A549 (cell line): Measurements from ENCODE around the gene CELF1. TPM values are rescaled to one million over a fixed set of nuclear protein-coding genes. Genes with fewer than 3 reads are reported as not detected.

Source experiments
- ATAC-seq, 2 experiments: fragments of 200-7000 bp in 1 of 2; fragments of >200 bp in 1 of 2; cut with Nextera tagmentation in 1 of 2; cut with Tn5 transposase in 1 of 2; 3 replicates each; pipeline versions ENCODE4 v1.8.0 to v1.9.1; 2018 to 2020; ENCODE audit warnings: mild to moderate bottlenecking in 1 of 2, moderate library complexity in 1 of 2
- CTCF ChIA-PET: fragments of 300-600 bp; sonication (Branson Sonifier 250); formaldehyde crosslinking; extraction: SDS; loops from one replicate; lab custom pipeline; 2021; ENCODE audit warnings: antibody characterized with exemption, inconsistent platforms; lab: Yijun Ruan, JAX
- POLR2A ChIA-PET: fragments of 350-600 bp; formaldehyde crosslinking; extraction: SDS; loops from one replicate; lab custom pipeline; 2021; ENCODE audit warnings: antibody characterized with exemption, inconsistent platforms; lab: Yijun Ruan, JAX
- DNase-seq, 2 experiments: peaks; one replicate each; pipeline versions ENCODE4 v3.0.0 to v3.0.0-alpha.2; 2011 to 2016; ENCODE audit warnings: low read depth in 1 of 2, low spot score in 1 of 2
- FAIRE-seq: peaks from 2 replicates; lab custom pipeline; 2011; peaks lifted over from hg19 to GRCh38; lab: Jason Lieb, UNC
- H3K27ac ChIP-seq, 2 experiments: fragments of >200 bp; sonication (Bioruptor Twin); formaldehyde crosslinking; 3 replicates each; pipeline ENCODE4 v1.5.1; 2016 to 2017
- H3K4me1 ChIP-seq: fragments of >200 bp; sonication (Bioruptor Twin); formaldehyde crosslinking; 3 replicates; pipeline ENCODE4 v1.6.1; 2016
- H3K4me2 ChIP-seq: fragments of >200 bp; sonication (Bioruptor Twin); formaldehyde crosslinking; 3 replicates; pipeline ENCODE4 v1.6.1; 2016
- H3K4me3 ChIP-seq: fragments of >200 bp; sonication (Bioruptor Twin); formaldehyde crosslinking; 3 replicates; pipeline ENCODE4 v1.5.1; 2016
- H3K9me3 ChIP-seq: fragments of >200 bp; sonication (Bioruptor Twin); formaldehyde crosslinking; 3 replicates; pipeline ENCODE4 v1.6.1; 2016
- ATOH8 ChIP-seq: fragments of 250-450 bp; sonication (Bioruptor Pico); IDR thresholded peaks from 2 replicates; pipeline ENCODE4 v1.5.0; 2020; ENCODE audit warnings: low read depth, mild to moderate bottlenecking, moderate library complexity
- CBX8 ChIP-seq: fragments of 200-600 bp; sonication (generic); IDR thresholded peaks from 2 replicates; pipeline ENCODE4 v1.6.1; 2016
- CHD2 ChIP-seq: fragments of 150-350 bp; IDR thresholded peaks from 2 replicates; pipeline ENCODE4 v1.6.1; 2014; ENCODE audit warnings: low read length; ENCODE audit not compliant: partially characterized antibody
- CTCF ChIP-seq: fragments of >200 bp; sonication (Bioruptor Twin); formaldehyde crosslinking; IDR thresholded peaks from 3 replicates; pipeline ENCODE4 v1.5.1; 2016
- EP300 ChIP-seq, 2 experiments: fragments of >200 bp; sonication (Bioruptor Twin); formaldehyde crosslinking; IDR thresholded peaks; 2 replicates in 1 of 2; 3 replicates in 1 of 2; pipeline ENCODE4 v1.6.1; 2016 to 2017
- FOSL2 ChIP-seq, 2 experiments: fragments of 450-650 bp in 1 of 2; fragments of >200 bp in 1 of 2; sonication (Bioruptor Twin) in 1 of 2; formaldehyde crosslinking; IDR thresholded peaks; 2 replicates each; pipeline versions ENCODE4 v1.5.0 to v1.6.1; 2016 to 2020; ENCODE audit warnings: mild to moderate bottlenecking in 1 of 2, moderate library complexity in 1 of 2
- FOXS1 ChIP-seq: fragments of 250-450 bp; sonication (Bioruptor Pico); IDR thresholded peaks from 2 replicates; pipeline ENCODE4 v1.5.0; 2020; ENCODE audit warnings: mild to moderate bottlenecking, moderate library complexity
- HOXA7 ChIP-seq: fragments of 250-450 bp; sonication (Bioruptor Pico); IDR thresholded peaks from 2 replicates; pipeline ENCODE4 v1.5.0; 2020; ENCODE audit warnings: mild to moderate bottlenecking, moderate library complexity
- HOXB5 ChIP-seq: fragments of 250-450 bp; sonication (Bioruptor Pico); IDR thresholded peaks from 2 replicates; pipeline ENCODE4 v1.5.0; 2020; ENCODE audit warnings: mild to moderate bottlenecking, moderate library complexity
- MAZ ChIP-seq: fragments of 150-350 bp; IDR thresholded peaks from 2 replicates; pipeline ENCODE4 v1.6.1; 2014; ENCODE audit warnings: antibody characterized with exemption, low read depth, low read length, borderline replicate concordance
- NFE2L2 ChIP-seq: fragments of 150-350 bp; conservative IDR thresholded peaks from 2 replicates; pipeline ENCODE4 v1.6.1; 2014; ENCODE audit warnings: low read length
- RCOR1 ChIP-seq: fragments of 150-350 bp; IDR thresholded peaks from 2 replicates; pipeline ENCODE4 v1.6.1; 2014; ENCODE audit warnings: antibody characterized with exemption, low read length, low read depth
- REST ChIP-seq: fragments of 200-600 bp; sonication (generic); IDR thresholded peaks from 2 replicates; pipeline ENCODE4 v1.6.1; 2016; ENCODE audit warnings: antibody characterized with exemption, mild to moderate bottlenecking, moderate library complexity
- SREBF2 ChIP-seq: fragments of 450-650 bp; IDR thresholded peaks from 2 replicates; pipeline ENCODE4 v1.6.1; 2014; ENCODE audit warnings: mild to moderate bottlenecking, moderate library complexity
- TFCP2L1 ChIP-seq: fragments of 250-450 bp; sonication (Bioruptor Pico); IDR thresholded peaks from 2 replicates; pipeline ENCODE4 v1.5.0; 2021; ENCODE audit warnings: mild to moderate bottlenecking
- ZC3H11A ChIP-seq: fragments of 450-650 bp; IDR thresholded peaks from 2 replicates; pipeline ENCODE4 v1.6.1; 2014; ENCODE audit warnings: antibody characterized with exemption, mild to moderate bottlenecking
- ZSCAN20 ChIP-seq: fragments of 250-450 bp; sonication (Bioruptor Pico); IDR thresholded peaks from 2 replicates; pipeline ENCODE4 v1.8.0; 2022; ENCODE audit warnings: mild to moderate bottlenecking, moderate library complexity
- WGBS: methylation state at CpG from one replicate; pipeline ENCODE4 v1.1.6; 2017; ENCODE audit errors: missing lambda C conversion rate; 5-methylcytosine and 5-hydroxymethylcytosine counted together
- polyA plus RNA-seq, 4 experiments: library from polyadenylated mRNA; depleted of rRNA in 3 of 4; stranded (reverse); fragments of >200 nt; fragmentation: RNase III in 1 of 4; extraction: RNeasy Plus Mini Kit Qiagen cat#74134 plus additional on column Dnase treatment in 1 of 4; gene quantifications; 2 replicates in 3 of 4; 3 replicates in 1 of 4; pipeline ENCODE4 v1.2.3, GENCODE V29; 2011 to 2017
- TF ChIP-seq, protein P1 (sequence below): fragments of 150-350 bp; IDR thresholded peaks from 2 replicates; pipeline ENCODE4 v1.6.1; 2014; ENCODE audit warnings: low read depth, mild to moderate bottlenecking, low read length
- TF ChIP-seq, protein P2 (sequence below): fragments of 250-450 bp; sonication (Bioruptor Pico); IDR thresholded peaks from 2 replicates; pipeline ENCODE4 v1.5.0; 2021; ENCODE audit warnings: mild to moderate bottlenecking, moderate library complexity, borderline replicate concordance

The CELF1 gene
- polyA plus RNA-seq, 2 of the 4 experiments (the other 2 are of a cell fraction) = 53.8 to 138 TPM

- no peak overlapping the region for H3K4me3 ChIP-seq
- DNase-seq = no peak
- no peak overlapping the region for H3K4me2 ChIP-seq
- no peak for ATAC-seq
- no peak overlapping the region for H3K27ac ChIP-seq
- H3K9me3 ChIP-seq = no peaks in the 10 kb centered on the region
- FAIRE-seq = no peak
- TF ChIP-seq ATOH8 (no peak), TFCP2L1 (CRISPR knock-in tag) (no peak), MAZ (no peak), CBX8 (no peak), EP300 (IDR thresholded peaks at IDR 0.05) (no peak), CHD2 (no peak), CTCF (no peak), ZSCAN20 (CRISPR knock-in tag) (no peak), FOSL2 (IDR thresholded peaks at IDR 0.05) (no peak), FOSL2 (CRISPR knock-in tag; IDR thresholded peaks at IDR 0.05) (no peak), NFE2L2 (no peak), ZC3H11A (no peak), FOXS1 (CRISPR knock-in tag) (no peak), HOXB5 (CRISPR knock-in tag) (no peak), SREBF2 (no peak)
- H3K4me1 ChIP-seq = no peaks in the 10 kb centered on the region
- WGBS = 77% methylated on average over 8 of the region's 8 CpGs
- ChIA-PET POLR2A (no interaction called here), CTCF (interaction anchor here (0.7 to 1.6 kb wide), 3 partner anchors 22 to 79 kb away, joined by 3 to 4 read pairs (median 4); no protein-coding TSS in a partner anchor)
These were observed 103.4 kb downstream of the CELF1 start for GRCh38 chr11:47449541-47449940.

DNA sequence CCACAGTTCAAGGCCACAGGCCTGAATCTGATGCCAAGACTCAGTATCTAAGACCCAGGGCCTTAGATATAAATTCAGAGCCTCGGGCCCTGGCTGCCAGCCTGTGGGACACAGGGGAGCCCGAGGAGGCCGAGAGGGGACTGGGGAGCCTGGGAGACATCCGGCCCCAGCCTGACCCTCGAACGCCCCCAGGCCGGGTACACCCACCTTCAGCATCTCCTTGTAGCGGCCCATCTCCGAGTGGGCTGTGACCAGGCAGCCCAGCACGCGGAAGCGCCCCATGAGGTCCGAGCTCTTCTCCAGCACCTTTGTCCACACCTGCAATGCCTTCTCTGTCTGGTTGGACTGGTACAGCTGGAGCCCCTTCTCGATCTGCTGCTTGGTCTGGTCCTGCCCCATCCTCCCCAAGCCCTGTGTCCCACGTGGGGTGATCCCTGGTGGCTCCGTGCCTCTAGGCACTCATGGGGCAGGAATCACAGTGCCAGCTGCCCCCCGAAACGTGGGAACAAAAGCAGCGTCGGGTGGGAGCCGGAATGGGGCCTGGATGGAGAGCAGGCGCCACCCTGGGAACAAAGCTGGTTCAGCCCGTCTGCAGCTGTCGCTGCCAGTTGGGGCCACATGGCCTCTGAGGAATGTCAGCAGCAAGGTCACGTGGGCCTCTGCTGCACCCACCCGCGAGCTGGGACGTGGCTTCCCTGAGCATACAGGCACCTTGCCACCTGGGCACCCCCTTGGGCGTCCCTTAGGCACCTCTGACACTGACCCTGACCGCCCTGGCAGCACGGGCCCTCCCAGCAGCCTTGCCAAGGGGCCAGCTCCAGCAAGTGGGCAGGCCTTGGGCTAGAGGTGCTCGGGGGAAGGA, 104.1 kb downstream of the CELF1 start, which contains the start of gene RAPSN:
Gene RAPSN (minus strand): TSS at position 571 of the 862 bp plus-strand sequence. CDS start 172 bp downstream, at position 399.
- H3K4me2 ChIP-seq = no peak within 1 kb of the TSS
- peak; percentile 14 to 26; a peak in 3 of 6 replicates for ATAC-seq
- H3K9me3 ChIP-seq = no peaks in the 10 kb centered on the region
- no peaks in the 10 kb centered on the region for H3K4me1 ChIP-seq
- no peak for DNase-seq
- TF ChIP-seq, protein P1, sequence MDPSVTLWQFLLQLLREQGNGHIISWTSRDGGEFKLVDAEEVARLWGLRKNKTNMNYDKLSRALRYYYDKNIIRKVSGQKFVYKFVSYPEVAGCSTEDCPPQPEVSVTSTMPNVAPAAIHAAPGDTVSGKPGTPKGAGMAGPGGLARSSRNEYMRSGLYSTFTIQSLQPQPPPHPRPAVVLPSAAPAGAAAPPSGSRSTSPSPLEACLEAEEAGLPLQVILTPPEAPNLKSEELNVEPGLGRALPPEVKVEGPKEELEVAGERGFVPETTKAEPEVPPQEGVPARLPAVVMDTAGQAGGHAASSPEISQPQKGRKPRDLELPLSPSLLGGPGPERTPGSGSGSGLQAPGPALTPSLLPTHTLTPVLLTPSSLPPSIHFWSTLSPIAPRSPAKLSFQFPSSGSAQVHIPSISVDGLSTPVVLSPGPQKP = no peak
- TF ChIP-seq HOXA7 (CRISPR knock-in tag) (no peak), ZSCAN20 (CRISPR knock-in tag) (no peak)
- no peak within 1 kb of the TSS for H3K27ac ChIP-seq
- no peak within 1 kb of the TSS for H3K4me3 ChIP-seq
- 88% methylated on average over 25 of the region's 32 CpGs for WGBS
- POLR2A ChIA-PET = no interaction called here
- no peak for FAIRE-seq
- CTCF ChIA-PET = interaction anchor here (1.5 to 1.6 kb wide), 2 partner anchors 41 to 75 kb away, joined by 4 read pairs; partner anchors contain the start of gene SLC39A13

DNA sequence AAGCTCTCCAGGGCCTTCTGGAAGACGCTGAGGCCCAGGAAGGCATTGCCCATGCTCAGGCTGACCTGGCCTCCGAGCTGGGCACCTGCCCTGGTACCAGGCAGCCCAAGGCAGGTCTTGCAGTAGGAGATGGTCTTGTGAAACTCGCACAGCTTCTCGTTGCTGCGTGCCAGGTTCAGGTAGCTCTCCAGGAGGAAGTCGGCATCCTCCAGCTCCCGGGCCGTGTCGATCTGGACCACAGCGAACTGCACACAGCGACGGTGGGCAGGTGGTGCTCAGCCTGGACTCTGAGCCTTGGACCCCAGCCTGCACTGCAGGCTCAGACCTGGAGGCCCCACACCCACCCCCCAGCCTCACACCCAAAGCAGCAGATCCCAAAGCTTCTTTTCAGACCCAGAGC, 105.0 kb downstream of the CELF1 start:
- Histone ChIP-seq H3K4me3 (no peak overlapping the region), H3K4me1 (no peaks in the 10 kb centered on the region), H3K9me3 (no peaks in the 10 kb centered on the region), H3K27ac (no peak overlapping the region), H3K4me2 (no peak overlapping the region)
- ChIA-PET POLR2A (no interaction called here), CTCF (interaction anchor here (1.2 to 1.5 kb wide), 2 partner anchors 40 to 74 kb away, joined by 3 to 4 read pairs; partner anchors contain the start of gene SLC39A13)
- DNase-seq (no peak), FAIRE-seq (no peak), ATAC-seq (no peak)
- WGBS = 82% methylated on average over 3 of the region's 12 CpGs
- TF ChIP-seq, protein P2, sequence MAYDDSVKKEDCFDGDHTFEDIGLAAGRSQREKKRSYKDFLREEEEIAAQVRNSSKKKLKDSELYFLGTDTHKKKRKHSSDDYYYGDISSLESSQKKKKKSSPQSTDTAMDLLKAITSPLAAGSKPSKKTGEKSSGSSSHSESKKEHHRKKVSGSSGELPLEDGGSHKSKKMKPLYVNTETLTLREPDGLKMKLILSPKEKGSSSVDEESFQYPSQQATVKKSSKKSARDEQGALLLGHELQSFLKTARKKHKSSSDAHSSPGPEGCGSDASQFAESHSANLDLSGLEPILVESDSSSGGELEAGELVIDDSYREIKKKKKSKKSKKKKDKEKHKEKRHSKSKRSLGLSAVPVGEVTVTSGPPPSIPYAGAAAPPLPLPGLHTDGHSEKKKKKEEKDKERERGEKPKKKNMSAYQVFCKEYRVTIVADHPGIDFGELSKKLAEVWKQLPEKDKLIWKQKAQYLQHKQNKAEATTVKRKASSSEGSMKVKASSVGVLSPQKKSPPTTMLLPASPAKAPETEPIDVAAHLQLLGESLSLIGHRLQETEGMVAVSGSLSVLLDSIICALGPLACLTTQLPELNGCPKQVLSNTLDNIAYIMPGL (CRISPR knock-in tag) = no peak
- no peak for TF ChIP-seq RCOR1
- no peak for TF ChIP-seq REST
- TF ChIP-seq NFE2L2 = no peak
